Endodermal cell (in vitro differentiated cells): Measurements from ENCODE around the gene SH3BP4. TPM values are rescaled to one million over a fixed set of nuclear protein-coding genes. Genes with fewer than 3 reads are reported as not detected.

Source experiments
- DNase-seq: peaks from one replicate; pipeline ENCODE4 v3.0.0-alpha.2; 2017
- H3K27ac ChIP-seq: 2 replicates; pipeline ENCODE4 v1.5.1; 2013; ENCODE audit warnings: mild to moderate bottlenecking, low read depth, low read length, moderate library complexity
- H3K27me3 ChIP-seq: 2 replicates; pipeline ENCODE4 v1.6.1; 2013; ENCODE audit warnings: mild to moderate bottlenecking, low read length, moderate library complexity; ENCODE audit not compliant: insufficient read depth, control insufficient read depth, poor library complexity, severe bottlenecking
- H3K36me3 ChIP-seq: 2 replicates; pipeline ENCODE4 v1.7.0; 2013; ENCODE audit warnings: mild to moderate bottlenecking, low read length, moderate library complexity; ENCODE audit not compliant: control insufficient read depth, insufficient read depth
- H3K4me1 ChIP-seq: one replicate; pipeline ENCODE4 v1.7.0; 2013; ENCODE audit warnings: low read length; ENCODE audit not compliant: control insufficient read depth, insufficient read depth
- H3K4me3 ChIP-seq: 2 replicates; pipeline ENCODE4 v1.5.1; 2013; ENCODE audit warnings: mild to moderate bottlenecking, low read length, moderate library complexity
- H3K9ac ChIP-seq: 2 replicates; pipeline ENCODE4 v1.6.1; 2013; ENCODE audit warnings: mild to moderate bottlenecking, low read length, moderate library complexity; ENCODE audit not compliant: poor library complexity, severe bottlenecking; ENCODE audit errors: extremely low read depth
- H3K9me3 ChIP-seq: 2 replicates; pipeline ENCODE4 v1.6.1; 2013; ENCODE audit warnings: mild to moderate bottlenecking, low read length, moderate library complexity; ENCODE audit not compliant: control insufficient read depth
- H3K27ac Mint-ChIP-seq: 2 replicates; pipeline ENCODE4 v1.8.0; 2020; ENCODE audit warnings: mixed read lengths
- H3K27me3 Mint-ChIP-seq: 2 replicates; pipeline ENCODE4 v1.8.0; 2021; ENCODE audit warnings: mild to moderate bottlenecking, mixed read lengths; ENCODE audit not compliant: insufficient read depth
- H3K36me3 Mint-ChIP-seq: 2 replicates; pipeline ENCODE4 v1.8.0; 2020; ENCODE audit warnings: low read depth, mixed read lengths
- H3K4me1 Mint-ChIP-seq: 2 replicates; pipeline ENCODE4 v1.8.0; 2020; ENCODE audit warnings: mixed read lengths
- H3K4me3 Mint-ChIP-seq: 2 replicates; pipeline ENCODE4 v1.8.0; 2020; ENCODE audit warnings: mild to moderate bottlenecking, moderate library complexity, mixed read lengths
- H3K9me3 Mint-ChIP-seq: 2 replicates; pipeline ENCODE4 v1.8.0; 2020; ENCODE audit warnings: mild to moderate bottlenecking, mixed read lengths
- WGBS, 2 experiments: methylation state at CpG; one replicate each; pipeline versions ENCODE4 v1.1.5 to v1.1.7; 2013; ENCODE audit warnings: missing lambda C conversion rate in 2 of 2, mixed read lengths in 1 of 2; ENCODE audit not compliant: insufficient coverage in 1 of 2, insufficient read length in 1 of 2; 5-methylcytosine and 5-hydroxymethylcytosine counted together
- total RNA-seq, 2 donors: library from RNA; stranded (reverse); fragmentation: NEBNext Ultra II Directional in 1 of 2; extraction: Animal tissue kit (Norgen Biotek cat#: 25700) in 1 of 2; gene quantifications; 2 replicates in 1 of 2; 3 replicates in 1 of 2; pipeline ENCODE4 v1.2.1, GENCODE V29; 2021
- TF ChIP-seq, protein P1 (sequence below): fragments of 200-600 bp; sonication (generic); conservative IDR thresholded peaks from 2 replicates; pipeline ENCODE4 v1.5.0; 2021; ENCODE audit warnings: antibody characterized with exemption, mild to moderate bottlenecking

Gene SH3BP4
- total RNA-seq, 2 donors from 2014 or later, result 49.1 to 53.4 TPM

- Histone ChIP-seq H3K27me3 (no peaks in the 10 kb centered on the region), H3K9ac (no peak overlapping the region), H3K36me3 (no peaks in the 10 kb centered on the region), H3K4me1 (no peaks in the 10 kb centered on the region), H3K4me3 (no peak overlapping the region), H3K9me3 (no peaks in the 10 kb centered on the region), H3K27ac (no peak overlapping the region)
- 92 to 93% methylated on average over 10 to 12 of the region's 12 CpGs for WGBS, 2 experiments
- Mint-ChIP-seq H3K4me1 (no peaks in the 10 kb centered on the region), H3K36me3 (no peaks in the 10 kb centered on the region), H3K4me3 (no peak overlapping the region), H3K27ac (no peak overlapping the region), H3K27me3 (no peaks in the 10 kb centered on the region), H3K9me3 (no peaks in the 10 kb centered on the region)
- TF ChIP-seq, protein P1, sequence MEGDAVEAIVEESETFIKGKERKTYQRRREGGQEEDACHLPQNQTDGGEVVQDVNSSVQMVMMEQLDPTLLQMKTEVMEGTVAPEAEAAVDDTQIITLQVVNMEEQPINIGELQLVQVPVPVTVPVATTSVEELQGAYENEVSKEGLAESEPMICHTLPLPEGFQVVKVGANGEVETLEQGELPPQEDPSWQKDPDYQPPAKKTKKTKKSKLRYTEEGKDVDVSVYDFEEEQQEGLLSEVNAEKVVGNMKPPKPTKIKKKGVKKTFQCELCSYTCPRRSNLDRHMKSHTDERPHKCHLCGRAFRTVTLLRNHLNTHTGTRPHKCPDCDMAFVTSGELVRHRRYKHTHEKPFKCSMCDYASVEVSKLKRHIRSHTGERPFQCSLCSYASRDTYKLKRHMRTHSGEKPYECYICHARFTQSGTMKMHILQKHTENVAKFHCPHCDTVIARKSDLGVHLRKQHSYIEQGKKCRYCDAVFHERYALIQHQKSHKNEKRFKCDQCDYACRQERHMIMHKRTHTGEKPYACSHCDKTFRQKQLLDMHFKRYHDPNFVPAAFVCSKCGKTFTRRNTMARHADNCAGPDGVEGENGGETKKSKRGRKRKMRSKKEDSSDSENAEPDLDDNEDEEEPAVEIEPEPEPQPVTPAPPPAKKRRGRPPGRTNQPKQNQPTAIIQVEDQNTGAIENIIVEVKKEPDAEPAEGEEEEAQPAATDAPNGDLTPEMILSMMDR, result no peak
- DNase-seq, result no peak
Observed at GRCh38 chr2:234905547-234906265, 46.1 kb upstream of the SH3BP4 start.

DNA sequence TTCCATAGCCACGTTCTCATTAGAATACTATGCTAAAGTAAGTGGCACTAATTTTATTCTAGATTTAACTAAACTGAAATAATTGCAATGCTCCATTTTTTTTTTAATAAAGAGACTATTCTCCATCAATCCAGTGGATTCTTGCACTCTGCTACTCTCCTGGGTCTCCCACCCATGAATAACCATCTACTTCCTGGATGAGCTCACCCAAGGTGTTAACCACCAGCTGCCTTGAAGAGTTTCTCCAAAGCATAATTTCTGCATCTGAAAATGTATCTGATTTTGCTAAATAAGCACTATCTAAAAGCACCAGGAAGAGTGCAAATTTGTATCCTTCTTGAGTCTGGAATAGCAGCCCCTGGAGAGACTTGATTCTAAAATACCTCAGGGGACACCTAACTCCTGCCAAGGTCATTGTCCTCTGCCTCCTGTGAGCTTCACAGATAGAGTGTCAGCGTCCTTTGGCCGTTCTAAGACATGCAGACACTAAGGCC, 41.6 kb upstream of the SH3BP4 start:
- H3K27me3 ChIP-seq, result no peaks in the 10 kb centered on the region
- Mint-ChIP-seq H3K4me3 (no peak overlapping the region), H3K27me3 (no peaks in the 10 kb centered on the region), H3K27ac (no peak overlapping the region), H3K4me1 (peaks cover 4% of the 10 kb centered on the region), H3K9me3 (no peaks in the 10 kb centered on the region), H3K36me3 (no peaks in the 10 kb centered on the region)
- WGBS, 2 experiments, result 88 to 95% methylated on average over 2 to 3 of the region's 3 CpGs
- H3K9me3 ChIP-seq, result no peaks in the 10 kb centered on the region
- H3K9ac ChIP-seq, result no peak overlapping the region
- no peak for DNase-seq
- H3K4me1 ChIP-seq, result no peaks in the 10 kb centered on the region
- TF ChIP-seq, protein P1, result no peak
- no peaks in the 10 kb centered on the region for H3K36me3 ChIP-seq
- no peak overlapping the region for H3K27ac ChIP-seq
- no peak overlapping the region for H3K4me3 ChIP-seq

DNA sequence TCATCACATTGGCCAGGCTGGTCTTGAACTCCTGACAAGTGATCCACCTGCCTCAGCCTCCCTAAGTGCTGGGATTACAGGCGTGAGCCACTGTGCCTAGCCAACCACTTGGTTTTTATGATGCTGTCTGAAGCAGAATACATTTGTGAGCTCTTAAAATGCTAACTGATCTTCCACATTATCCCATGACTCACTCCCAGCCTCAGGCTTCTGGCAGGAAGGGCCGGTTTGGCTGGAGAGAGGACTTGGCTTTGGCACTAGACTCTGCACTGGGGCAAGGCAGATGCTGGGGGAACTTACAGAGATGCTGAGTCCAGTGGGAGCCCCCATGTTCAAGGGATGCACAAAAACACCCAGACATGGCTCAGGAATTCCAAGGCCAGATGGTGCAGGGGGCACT, 40.5 kb upstream of the SH3BP4 start:
- Mint-ChIP-seq H3K27me3 (no peaks in the 10 kb centered on the region), H3K36me3 (no peaks in the 10 kb centered on the region), H3K9me3 (no peaks in the 10 kb centered on the region), H3K4me1 (peaks cover 4% of the 10 kb centered on the region), H3K27ac (no peak overlapping the region), H3K4me3 (no peak overlapping the region)
- Histone ChIP-seq H3K36me3 (no peaks in the 10 kb centered on the region), H3K27ac (no peak overlapping the region), H3K4me3 (no peak overlapping the region), H3K9ac (no peak overlapping the region), H3K9me3 (no peaks in the 10 kb centered on the region), H3K27me3 (no peaks in the 10 kb centered on the region), H3K4me1 (no peaks in the 10 kb centered on the region)
- TF ChIP-seq, protein P1, result no peak
- WGBS, 2 experiments, result 60 to 82% methylated on average over 1 to 2 of the region's 2 CpGs
- no peak for DNase-seq
